Epithelial cell of proximal tubule (primary cell): ENCODE data around the gene AMIGO2. TPM values are rescaled to one million over a fixed set of nuclear protein-coding genes. Genes with fewer than 3 reads are reported as not detected.

Source experiments
- DNase-seq: peaks from one replicate; pipeline ENCODE4 v3.0.0-alpha.2; 2011; ENCODE audit warnings: low read depth
- H3K4me3 ChIP-seq: 2 replicates; pipeline ENCODE4 v1.5.1; 2011; ENCODE audit warnings: low read depth, mild to moderate bottlenecking, low read length
- total RNA-seq: library from RNA; depleted of rRNA; stranded (reverse); fragments of >200 nt; gene quantifications from 2 replicates; pipeline ENCODE4 v1.2.3, GENCODE V29; 2015
- TF ChIP-seq, protein P1 (sequence below): conservative IDR thresholded peaks from 2 replicates; pipeline ENCODE4 v1.5.1; 2012; ENCODE audit warnings: low read depth, mild to moderate bottlenecking, low read length

The AMIGO2 gene
- total RNA-seq, 1 donor from 2014 or later = 93.3 TPM

DNA sequence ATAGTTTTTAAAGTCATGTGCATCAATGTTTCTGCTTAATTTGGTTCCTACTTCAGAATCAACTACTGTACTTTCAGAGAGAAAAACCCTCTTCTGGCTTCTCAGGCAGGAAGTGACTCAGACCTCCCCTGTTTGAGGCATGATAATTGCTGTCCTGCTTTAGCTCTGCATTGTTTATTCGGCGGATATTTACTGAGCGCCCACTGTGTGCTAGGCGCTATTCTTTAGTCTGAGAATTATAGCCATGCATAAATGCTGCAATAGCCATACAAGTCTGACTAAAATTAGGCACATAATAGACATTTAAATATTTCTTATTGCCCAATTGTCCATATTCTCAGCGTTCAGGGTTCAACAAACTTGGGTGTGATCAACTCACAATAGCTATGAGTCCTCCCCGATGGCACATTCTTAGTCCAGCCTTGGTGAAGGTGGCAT, 6.1 kb upstream of the AMIGO2 start:
- DNase-seq = no peak
- TF ChIP-seq, protein P1, sequence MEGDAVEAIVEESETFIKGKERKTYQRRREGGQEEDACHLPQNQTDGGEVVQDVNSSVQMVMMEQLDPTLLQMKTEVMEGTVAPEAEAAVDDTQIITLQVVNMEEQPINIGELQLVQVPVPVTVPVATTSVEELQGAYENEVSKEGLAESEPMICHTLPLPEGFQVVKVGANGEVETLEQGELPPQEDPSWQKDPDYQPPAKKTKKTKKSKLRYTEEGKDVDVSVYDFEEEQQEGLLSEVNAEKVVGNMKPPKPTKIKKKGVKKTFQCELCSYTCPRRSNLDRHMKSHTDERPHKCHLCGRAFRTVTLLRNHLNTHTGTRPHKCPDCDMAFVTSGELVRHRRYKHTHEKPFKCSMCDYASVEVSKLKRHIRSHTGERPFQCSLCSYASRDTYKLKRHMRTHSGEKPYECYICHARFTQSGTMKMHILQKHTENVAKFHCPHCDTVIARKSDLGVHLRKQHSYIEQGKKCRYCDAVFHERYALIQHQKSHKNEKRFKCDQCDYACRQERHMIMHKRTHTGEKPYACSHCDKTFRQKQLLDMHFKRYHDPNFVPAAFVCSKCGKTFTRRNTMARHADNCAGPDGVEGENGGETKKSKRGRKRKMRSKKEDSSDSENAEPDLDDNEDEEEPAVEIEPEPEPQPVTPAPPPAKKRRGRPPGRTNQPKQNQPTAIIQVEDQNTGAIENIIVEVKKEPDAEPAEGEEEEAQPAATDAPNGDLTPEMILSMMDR = no peak
- no peak overlapping the region for H3K4me3 ChIP-seq

DNA sequence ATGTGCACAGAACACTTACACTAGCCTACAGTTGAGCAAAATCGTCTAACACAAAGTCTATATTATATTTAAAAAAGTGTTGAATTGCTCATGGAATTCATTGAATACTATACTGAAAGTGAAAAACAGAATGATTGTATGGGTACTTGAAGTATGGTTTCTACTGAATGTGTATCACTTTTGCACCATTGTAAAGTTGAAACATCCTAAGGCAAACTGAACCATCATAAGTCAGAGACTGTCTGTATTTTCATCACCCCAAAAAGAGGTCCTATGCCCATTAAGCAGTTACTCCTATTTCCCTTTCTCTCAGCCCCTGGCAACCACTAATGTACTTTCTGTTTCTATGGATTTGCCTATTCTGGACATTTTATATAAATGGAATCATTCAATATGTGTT, 4.4 kb upstream of the AMIGO2 start:
- no peak overlapping the region for H3K4me3 ChIP-seq
- TF ChIP-seq, protein P1 = no peak
- DNase-seq = no peak

DNA sequence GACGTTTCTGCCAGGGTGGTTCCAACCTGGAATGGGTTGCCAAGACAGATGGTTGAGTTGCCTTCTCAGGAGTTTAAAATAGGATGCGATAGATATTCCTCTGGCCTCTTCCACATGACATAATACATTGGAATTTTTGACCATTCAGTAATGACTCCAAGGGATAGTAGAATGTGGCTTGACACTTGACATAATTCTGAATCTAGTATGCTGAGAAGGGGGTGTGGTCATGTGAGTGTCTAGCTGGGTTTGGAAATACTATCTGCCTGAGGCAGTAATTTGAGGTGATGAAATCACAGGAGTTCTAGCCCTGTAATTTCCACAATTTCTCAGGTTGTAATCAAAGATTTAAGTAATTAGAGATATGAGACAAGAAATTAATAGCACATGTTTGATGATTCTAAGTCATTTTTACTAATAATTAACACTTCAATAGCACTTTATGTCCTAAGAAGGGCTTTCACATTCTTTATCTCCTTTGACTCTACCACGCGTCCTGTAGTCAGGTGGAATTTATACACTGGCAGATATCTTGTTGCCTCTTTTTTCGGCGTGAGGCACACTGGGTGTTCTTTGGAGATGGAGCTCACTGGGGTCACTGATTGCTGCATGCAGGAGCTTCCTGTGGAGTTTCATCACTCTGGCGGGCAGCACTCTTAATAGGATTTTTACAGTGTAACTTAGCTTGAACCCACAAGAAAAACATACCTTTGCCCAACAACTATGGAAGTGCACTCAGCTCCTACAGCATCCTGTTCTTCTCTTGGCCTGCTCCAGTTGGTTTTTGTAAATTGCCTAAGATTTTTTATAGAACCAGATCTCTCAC, 3.2 kb upstream of the AMIGO2 start:
- DNase-seq = peak; percentile 92

DNA sequence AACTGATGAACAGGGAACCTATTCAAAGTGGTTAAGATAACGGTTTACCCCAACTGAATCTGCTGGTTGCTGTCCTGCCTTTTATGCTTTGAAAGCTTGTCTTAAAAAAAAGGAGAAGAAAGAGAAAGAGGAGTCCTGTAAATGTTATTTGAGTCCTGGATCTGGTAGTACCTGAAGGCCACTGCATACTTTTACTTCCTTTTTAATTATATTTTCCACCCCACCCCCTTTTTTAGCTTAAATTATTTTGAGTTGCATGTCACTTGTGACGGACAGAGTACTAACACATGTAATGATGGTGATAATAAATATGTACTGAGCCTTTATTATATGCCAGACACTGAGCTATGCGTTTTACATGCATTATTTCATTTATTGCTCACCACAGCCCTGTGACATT, 2.5 kb upstream of the AMIGO2 start:
- TF ChIP-seq, protein P1 = no peak
- no peak for DNase-seq

More for the DNA sequence above, 3.2 kb upstream of the AMIGO2 start:
- no peak overlapping the region for H3K4me3 ChIP-seq
- TF ChIP-seq, protein P1 = no peak

DNA sequence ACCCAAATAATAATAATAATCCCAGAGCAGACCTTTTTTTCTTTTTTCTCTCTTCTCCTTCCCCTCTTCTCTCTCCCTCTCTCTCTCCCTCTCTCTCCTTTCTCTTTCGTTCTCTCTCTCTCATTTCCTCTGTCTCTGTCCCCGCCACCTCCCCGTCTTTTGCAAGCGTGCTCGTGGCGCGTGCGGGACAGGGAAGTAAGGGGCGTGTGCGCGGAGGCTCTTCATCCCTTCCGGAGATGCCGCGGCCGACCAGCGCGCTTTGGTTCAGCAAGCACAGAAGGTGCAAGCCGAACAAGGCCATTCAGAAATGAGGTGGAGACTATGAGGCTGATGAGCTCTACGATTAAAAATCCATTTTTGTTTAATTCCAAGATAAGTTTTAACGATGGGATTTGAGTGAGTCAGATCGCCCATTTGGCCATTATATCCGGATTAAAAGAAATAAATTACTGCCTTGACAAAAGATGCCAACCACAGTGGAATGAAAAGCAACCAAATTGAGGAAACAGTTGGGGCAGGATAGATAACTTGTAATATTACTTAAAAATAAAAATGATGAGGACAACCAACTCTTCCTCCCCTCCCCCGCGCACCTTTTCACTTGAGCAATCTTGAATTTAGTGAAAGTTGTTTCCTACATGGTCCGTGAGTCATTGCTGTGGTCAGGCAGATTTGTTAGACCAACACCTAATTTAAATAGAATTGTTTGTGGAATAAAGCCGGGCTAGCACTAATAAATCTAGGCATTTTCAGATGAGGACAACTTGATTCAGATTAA, 1.2 kb upstream of the AMIGO2 start:
- peak; percentile 76 for DNase-seq
- peak overlapping the region; percentile 68 for H3K4me3 ChIP-seq
- TF ChIP-seq, protein P1 = no peak

More for the DNA sequence above, 2.5 kb upstream of the AMIGO2 start:
- no peak overlapping the region for H3K4me3 ChIP-seq

DNA sequence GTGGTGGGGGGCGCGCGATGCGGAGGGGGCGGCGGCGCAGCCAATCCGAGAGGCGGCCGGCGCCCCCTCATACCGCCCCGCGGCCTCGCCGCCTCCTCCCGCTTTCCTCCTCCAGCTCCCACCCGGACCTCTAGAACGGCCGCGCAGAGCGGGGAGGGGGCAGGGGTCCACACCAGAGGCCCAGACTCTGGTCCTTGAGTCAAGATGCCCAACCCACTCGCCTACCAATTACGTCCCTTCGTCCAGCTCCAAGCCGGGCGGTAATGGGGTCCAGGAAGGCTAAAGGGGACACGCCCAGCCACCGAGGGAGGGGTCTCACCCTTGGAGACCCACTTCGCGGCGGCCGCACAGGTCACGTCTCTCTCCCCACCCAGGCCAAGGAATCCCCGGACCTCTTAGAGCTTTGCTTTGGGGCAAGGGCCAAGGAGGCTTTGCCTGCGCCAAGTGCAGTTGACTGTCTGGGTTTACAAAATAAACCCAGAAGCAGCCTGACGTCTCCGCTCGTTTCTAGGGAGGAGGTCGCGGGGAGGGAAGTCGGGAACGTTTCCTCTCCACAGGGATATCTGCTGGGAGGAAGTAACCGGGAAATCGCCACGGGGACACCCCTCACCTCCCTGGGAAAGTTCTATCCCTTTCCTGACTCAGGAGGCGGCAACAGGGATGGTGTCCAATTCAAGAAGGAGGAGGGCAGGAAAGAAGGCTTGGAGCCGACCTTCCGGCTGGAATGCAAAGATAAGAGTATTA, 394 bp upstream of the AMIGO2 start:
- peak overlapping the region; percentile 68 for H3K4me3 ChIP-seq
- no peak for DNase-seq
- TF ChIP-seq, protein P1 = no peak
